HepG2 (cell line): ENCODE measurements around the gene APC2. TPM values are rescaled to one million over a fixed set of nuclear protein-coding genes. Genes with fewer than 3 reads are reported as not detected.

Experiments
- ARNT2 ChIP-seq: sonication (generic); formaldehyde crosslinking; IDR thresholded peaks from 2 replicates; pipeline ENCODE4 v1.8.0; 2022; ENCODE audit warnings: mild to moderate bottlenecking, low read depth, missing genetic modification reagents, moderate library complexity
- CC2D1A ChIP-seq: sonication (generic); formaldehyde crosslinking; IDR thresholded peaks from 2 replicates; pipeline ENCODE4 v1.8.1; 2023; ENCODE audit warnings: mild to moderate bottlenecking, missing genetic modification reagents
- CHD4 ChIP-seq: fragments of 200-600 bp; sonication (generic); IDR thresholded peaks from 2 replicates; pipeline ENCODE4 v1.7.0; 2017; ENCODE audit warnings: mild to moderate bottlenecking, low read length, borderline replicate concordance
- EED ChIP-seq: sonication (generic); formaldehyde crosslinking; IDR thresholded peaks from 2 replicates; pipeline ENCODE4 v1.5.0; 2020; ENCODE audit warnings: mild to moderate bottlenecking, missing genetic modification reagents
- FIP1L1 ChIP-seq: fragments of 200-400 bp; formaldehyde crosslinking; IDR thresholded peaks from 2 replicates; pipeline ENCODE4 v1.6.1; 2018; ENCODE audit warnings: low read depth, mild to moderate bottlenecking, low read length, moderate library complexity, borderline replicate concordance; ENCODE audit not compliant: insufficient read depth
- MAFG ChIP-seq: sonication (generic); formaldehyde crosslinking; IDR thresholded peaks from 2 replicates; pipeline ENCODE4 v1.5.1; 2020; ENCODE audit warnings: mild to moderate bottlenecking, missing genetic modification reagents
- MTA1 ChIP-seq: sonication (generic); formaldehyde crosslinking; IDR thresholded peaks from 2 replicates; pipeline ENCODE4 v1.4.0; 2020; ENCODE audit warnings: missing genetic modification reagents, mild to moderate bottlenecking, borderline replicate concordance
- NCOR1 ChIP-seq: fragments of 200-600 bp; sonication (generic); IDR thresholded peaks from 2 replicates; pipeline ENCODE4 v1.7.0; 2017; ENCODE audit warnings: antibody characterized with exemption, low read length, borderline replicate concordance
- SETDB1 ChIP-seq: sonication (generic); formaldehyde crosslinking; IDR thresholded peaks from 2 replicates; pipeline ENCODE4 v1.5.1; 2020; ENCODE audit warnings: missing genetic modification reagents, mild to moderate bottlenecking, borderline replicate concordance
- SKI ChIP-seq: fragments of 450-650 bp; IDR thresholded peaks from one replicate; pipeline ENCODE4 v1.6.1; 2018; ENCODE audit warnings: mild to moderate bottlenecking; ENCODE audit not compliant: partially characterized antibody
- SMAD3 ChIP-seq: sonication (generic); formaldehyde crosslinking; IDR thresholded peaks from 2 replicates; pipeline ENCODE4 v1.4.0; 2020; ENCODE audit warnings: missing genetic modification reagents
- SP5 ChIP-seq: IDR thresholded peaks from 2 replicates; pipeline ENCODE4 v1.6.1; 2016; ENCODE audit warnings: low read depth, borderline replicate concordance
- ZIK1 ChIP-seq: sonication (generic); formaldehyde crosslinking; IDR thresholded peaks from 2 replicates; pipeline ENCODE4 v1.5.0; 2020; ENCODE audit warnings: mild to moderate bottlenecking, low read depth, missing genetic modification reagents, borderline replicate concordance
- ZNF331 ChIP-seq: sonication (generic); formaldehyde crosslinking; IDR thresholded peaks from 2 replicates; pipeline ENCODE4 v1.4.0; 2020; ENCODE audit warnings: missing genetic modification reagents
- ZSCAN21 ChIP-seq: sonication (generic); formaldehyde crosslinking; IDR thresholded peaks from 2 replicates; pipeline ENCODE4 v1.8.0; 2022; ENCODE audit warnings: mild to moderate bottlenecking, missing genetic modification reagents, moderate library complexity, borderline replicate concordance
- ZSCAN31 ChIP-seq: sonication (generic); formaldehyde crosslinking; IDR thresholded peaks from 2 replicates; pipeline ENCODE4 v1.5.0; 2020; ENCODE audit warnings: low read depth, mild to moderate bottlenecking, missing genetic modification reagents
- polyA plus RNA-seq, 8 experiments: library from polyadenylated mRNA; depleted of rRNA in 3 of 8; stranded (reverse) in 7 of 8; unstranded in 1 of 8; fragments of >200 nt; fragmentation: Illumina TruSeq in 4 of 8; extraction: Trizol in 4 of 8; gene quantifications; 2 replicates each; pipeline versions ENCODE4 v1.2.1 to v1.2.3, GENCODE V29; 2011 to 2016; ENCODE audit warnings: low read depth in 4 of 8, missing spikeins in 1 of 8, mixed read lengths in 1 of 8; ENCODE audit not compliant: insufficient read depth in 1 of 8
- total RNA-seq, 5 experiments: library from RNA; depleted of rRNA; stranded (reverse); fragments of >200 nt; fragmentation: Illumina TruSeq; extraction: Trizol; gene quantifications; 2 replicates each; pipeline ENCODE4 v1.2.3, GENCODE V29; 2016; ENCODE audit warnings: low read depth in 1 of 5
- TF ChIP-seq, protein P1 (sequence below): sonication (generic); formaldehyde crosslinking; conservative IDR thresholded peaks from 2 replicates; pipeline ENCODE4 v1.5.0; 2020; ENCODE audit warnings: missing genetic modification reagents
- TF ChIP-seq, protein P2 (sequence below): sonication (generic); formaldehyde crosslinking; IDR thresholded peaks from 2 replicates; pipeline ENCODE4 v1.5.1; 2020; ENCODE audit warnings: mild to moderate bottlenecking, missing genetic modification reagents
- TF ChIP-seq, protein P3 (sequence below): sonication (generic); formaldehyde crosslinking; IDR thresholded peaks from 2 replicates; pipeline ENCODE4 v1.8.1; 2022; ENCODE audit warnings: mild to moderate bottlenecking, missing genetic modification reagents
- TF ChIP-seq, protein P4 (sequence below): sonication (generic); formaldehyde crosslinking; IDR thresholded peaks from 2 replicates; pipeline ENCODE4 v1.4.0; 2020; ENCODE audit warnings: mild to moderate bottlenecking, missing genetic modification reagents
- TF ChIP-seq, protein P5 (sequence below): sonication (generic); formaldehyde crosslinking; IDR thresholded peaks from 2 replicates; pipeline ENCODE4 v1.8.0; 2022; ENCODE audit warnings: missing genetic modification reagents, mild to moderate bottlenecking, inconsistent platforms, borderline replicate concordance

The APC2 gene
- total and polyA plus RNA-seq, 2 of the 13 experiments (the other 11 are each of a cell fraction or from before 2014, with no cell fraction given), result 0.08 to 0.22 TPM

DNA sequence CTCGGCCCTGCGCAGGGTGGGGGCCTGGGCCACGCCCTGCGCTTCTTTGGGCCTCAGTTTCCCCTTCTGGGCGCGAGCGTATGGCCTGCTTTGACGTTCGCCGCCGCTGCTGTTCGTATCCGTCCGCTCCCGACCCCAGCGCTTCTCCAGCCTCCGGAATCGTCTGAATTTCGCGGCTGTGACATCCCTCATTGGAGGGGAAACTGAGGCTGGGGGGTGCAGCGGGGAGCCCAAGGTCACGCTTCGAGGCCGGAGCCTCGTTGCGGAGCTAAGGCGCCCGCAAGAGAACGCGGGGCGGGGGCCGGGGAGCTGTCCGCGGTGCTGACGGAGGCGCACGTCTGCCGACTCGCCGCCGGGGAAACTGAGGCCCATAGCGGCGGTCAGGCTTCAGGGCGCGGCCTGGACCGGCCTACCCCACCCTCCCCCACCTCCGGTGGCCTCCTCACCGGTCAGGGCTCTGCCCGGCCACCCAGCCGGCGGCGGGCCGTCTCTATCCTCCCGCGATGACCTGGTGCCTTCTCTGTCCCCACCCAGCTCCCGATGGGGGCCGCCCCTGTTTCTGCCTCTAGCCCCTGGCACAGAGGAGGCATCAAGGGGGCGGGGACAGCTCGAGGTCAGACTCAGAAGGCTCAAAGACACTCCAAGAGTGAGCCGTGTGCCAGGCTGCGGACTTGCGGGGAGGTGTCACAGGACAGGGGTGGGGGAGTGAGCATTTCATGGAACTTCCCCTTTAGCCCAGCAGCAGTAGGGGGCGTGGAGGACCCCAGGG, 3.0 kb upstream of the APC2 start (continued):
- TF ChIP-seq, protein P1, sequence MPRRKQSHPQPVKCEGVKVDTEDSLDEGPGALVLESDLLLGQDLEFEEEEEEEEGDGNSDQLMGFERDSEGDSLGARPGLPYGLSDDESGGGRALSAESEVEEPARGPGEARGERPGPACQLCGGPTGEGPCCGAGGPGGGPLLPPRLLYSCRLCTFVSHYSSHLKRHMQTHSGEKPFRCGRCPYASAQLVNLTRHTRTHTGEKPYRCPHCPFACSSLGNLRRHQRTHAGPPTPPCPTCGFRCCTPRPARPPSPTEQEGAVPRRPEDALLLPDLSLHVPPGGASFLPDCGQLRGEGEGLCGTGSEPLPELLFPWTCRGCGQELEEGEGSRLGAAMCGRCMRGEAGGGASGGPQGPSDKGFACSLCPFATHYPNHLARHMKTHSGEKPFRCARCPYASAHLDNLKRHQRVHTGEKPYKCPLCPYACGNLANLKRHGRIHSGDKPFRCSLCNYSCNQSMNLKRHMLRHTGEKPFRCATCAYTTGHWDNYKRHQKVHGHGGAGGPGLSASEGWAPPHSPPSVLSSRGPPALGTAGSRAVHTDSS (CRISPR knock-in tag), result no peak
- TF ChIP-seq CHD4, result no peak
- TF ChIP-seq ZIK1, result no peak
- TF ChIP-seq, protein P2, sequence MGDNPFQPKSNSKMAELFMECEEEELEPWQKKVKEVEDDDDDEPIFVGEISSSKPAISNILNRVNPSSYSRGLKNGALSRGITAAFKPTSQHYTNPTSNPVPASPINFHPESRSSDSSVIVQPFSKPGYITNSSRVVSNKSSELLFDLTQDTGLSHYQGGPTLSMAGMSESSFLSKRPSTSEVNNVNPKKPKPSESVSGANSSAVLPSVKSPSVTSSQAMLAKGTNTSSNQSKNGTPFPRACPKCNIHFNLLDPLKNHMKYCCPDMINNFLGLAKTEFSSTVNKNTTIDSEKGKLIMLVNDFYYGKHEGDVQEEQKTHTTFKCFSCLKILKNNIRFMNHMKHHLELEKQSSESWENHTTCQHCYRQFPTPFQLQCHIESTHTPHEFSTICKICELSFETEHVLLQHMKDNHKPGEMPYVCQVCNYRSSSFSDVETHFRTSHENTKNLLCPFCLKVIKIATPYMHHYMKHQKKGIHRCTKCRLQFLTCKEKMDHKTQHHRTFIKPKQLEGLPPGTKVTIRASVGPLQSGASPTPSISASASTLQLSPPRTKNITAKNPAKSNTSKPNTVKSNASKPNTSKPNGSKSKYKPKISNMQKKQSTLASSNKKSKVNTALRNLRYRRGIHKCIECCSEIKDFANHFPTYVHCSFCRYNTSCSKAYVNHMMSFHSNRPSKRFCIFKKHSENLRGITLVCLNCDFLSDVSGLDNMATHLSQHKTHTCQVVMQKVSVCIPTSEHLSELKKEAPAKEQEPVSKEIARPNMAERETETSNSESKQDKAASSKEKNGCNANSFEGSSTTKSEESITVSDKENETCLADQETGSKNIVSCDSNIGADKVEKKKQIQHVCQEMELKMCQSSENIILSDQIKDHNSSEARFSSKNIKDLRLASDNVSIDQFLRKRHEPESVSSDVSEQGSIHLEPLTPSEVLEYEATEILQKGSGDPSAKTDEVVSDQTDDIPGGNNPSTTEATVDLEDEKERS (CRISPR knock-in tag), result no peak
- TF ChIP-seq, protein P3, sequence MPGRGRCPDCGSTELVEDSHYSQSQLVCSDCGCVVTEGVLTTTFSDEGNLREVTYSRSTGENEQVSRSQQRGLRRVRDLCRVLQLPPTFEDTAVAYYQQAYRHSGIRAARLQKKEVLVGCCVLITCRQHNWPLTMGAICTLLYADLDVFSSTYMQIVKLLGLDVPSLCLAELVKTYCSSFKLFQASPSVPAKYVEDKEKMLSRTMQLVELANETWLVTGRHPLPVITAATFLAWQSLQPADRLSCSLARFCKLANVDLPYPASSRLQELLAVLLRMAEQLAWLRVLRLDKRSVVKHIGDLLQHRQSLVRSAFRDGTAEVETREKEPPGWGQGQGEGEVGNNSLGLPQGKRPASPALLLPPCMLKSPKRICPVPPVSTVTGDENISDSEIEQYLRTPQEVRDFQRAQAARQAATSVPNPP, result no peak
- TF ChIP-seq SETDB1 (CRISPR knock-in tag), result no peak
- TF ChIP-seq NCOR1, result no peak
- TF ChIP-seq, protein P4, sequence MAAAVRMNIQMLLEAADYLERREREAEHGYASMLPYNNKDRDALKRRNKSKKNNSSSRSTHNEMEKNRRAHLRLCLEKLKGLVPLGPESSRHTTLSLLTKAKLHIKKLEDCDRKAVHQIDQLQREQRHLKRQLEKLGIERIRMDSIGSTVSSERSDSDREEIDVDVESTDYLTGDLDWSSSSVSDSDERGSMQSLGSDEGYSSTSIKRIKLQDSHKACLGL (CRISPR knock-in tag), result peak; percentile 61; the same call in 1 of the 2 replicates
- no peak for TF ChIP-seq EED
- TF ChIP-seq, protein P5, sequence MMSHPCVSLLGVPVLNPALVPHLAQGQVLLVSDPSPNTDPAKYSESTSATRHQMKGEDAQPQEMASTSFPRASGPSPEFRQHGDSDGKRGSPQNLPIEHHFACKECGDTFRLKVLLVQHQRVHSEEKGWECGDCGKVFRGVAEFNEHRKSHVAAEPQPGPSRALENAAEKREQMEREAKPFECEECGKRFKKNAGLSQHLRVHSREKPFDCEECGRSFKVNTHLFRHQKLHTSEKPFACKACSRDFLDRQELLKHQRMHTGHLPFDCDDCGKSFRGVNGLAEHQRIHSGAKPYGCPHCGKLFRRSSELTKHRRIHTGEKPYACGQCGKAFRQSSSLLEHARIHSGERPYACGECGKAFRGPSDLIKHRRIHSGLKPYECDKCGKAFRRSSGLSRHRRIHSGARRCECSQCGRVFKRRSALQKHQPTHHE (CRISPR knock-in tag), result no peak
- 0 out of 2 replicates have a peak, but pooled peaks have one; percentile 18 for TF ChIP-seq ZNF331
- TF ChIP-seq SKI, result no peak
- no peak for TF ChIP-seq CC2D1A (CRISPR knock-in tag)
- no peak for TF ChIP-seq MAFG (CRISPR knock-in tag)
- no peak for TF ChIP-seq MTA1
- no peak for TF ChIP-seq SMAD3 (CRISPR knock-in tag)
- TF ChIP-seq ZSCAN31 (CRISPR knock-in tag), result no peak
- TF ChIP-seq ZSCAN21 (CRISPR knock-in tag), result no peak
- TF ChIP-seq FIP1L1, result no peak
- no peak for TF ChIP-seq SP5 (CRISPR knock-in tag)
- no peak for TF ChIP-seq ARNT2 (CRISPR knock-in tag)
